ENCODE data around the gene PIGU.

GRCh38 chr20:34637245-34638038 lies 39.5 kb downstream of the PIGU start:
- no peak for TF ChIP-seq POLR2A (IDR thresholded peaks at IDR 0.05)
- TF ChIP-seq CTCF (IDR thresholded peaks at IDR 0.05 in 4 of 5, conservative IDR thresholded peaks at IDR 0.05 in 1 of 5): no peak

Measured in gastrocnemius medialis (tissue), 4 donors.